ENCODE results near the gene C11orf54.

C11orf54 gene

GRCh38 chr11:93766504-93766903, 25.0 kb downstream of the C11orf54 start:
- no peak for DNase-seq (ENCODE audit: low read depth)
- no peak for TF ChIP-seq POLR2A (IDR thresholded peaks at IDR 0.05; ENCODE audit: extremely low read depth, insufficient read length)
- TF ChIP-seq MYC (IDR thresholded peaks at IDR 0.05; ENCODE audit: low read depth, low read length) = no peak
- TF ChIP-seq, protein P1, sequence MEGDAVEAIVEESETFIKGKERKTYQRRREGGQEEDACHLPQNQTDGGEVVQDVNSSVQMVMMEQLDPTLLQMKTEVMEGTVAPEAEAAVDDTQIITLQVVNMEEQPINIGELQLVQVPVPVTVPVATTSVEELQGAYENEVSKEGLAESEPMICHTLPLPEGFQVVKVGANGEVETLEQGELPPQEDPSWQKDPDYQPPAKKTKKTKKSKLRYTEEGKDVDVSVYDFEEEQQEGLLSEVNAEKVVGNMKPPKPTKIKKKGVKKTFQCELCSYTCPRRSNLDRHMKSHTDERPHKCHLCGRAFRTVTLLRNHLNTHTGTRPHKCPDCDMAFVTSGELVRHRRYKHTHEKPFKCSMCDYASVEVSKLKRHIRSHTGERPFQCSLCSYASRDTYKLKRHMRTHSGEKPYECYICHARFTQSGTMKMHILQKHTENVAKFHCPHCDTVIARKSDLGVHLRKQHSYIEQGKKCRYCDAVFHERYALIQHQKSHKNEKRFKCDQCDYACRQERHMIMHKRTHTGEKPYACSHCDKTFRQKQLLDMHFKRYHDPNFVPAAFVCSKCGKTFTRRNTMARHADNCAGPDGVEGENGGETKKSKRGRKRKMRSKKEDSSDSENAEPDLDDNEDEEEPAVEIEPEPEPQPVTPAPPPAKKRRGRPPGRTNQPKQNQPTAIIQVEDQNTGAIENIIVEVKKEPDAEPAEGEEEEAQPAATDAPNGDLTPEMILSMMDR (IDR thresholded peaks at IDR 0.05; ENCODE audit: low read depth, low read length) = no peak

DNA sequence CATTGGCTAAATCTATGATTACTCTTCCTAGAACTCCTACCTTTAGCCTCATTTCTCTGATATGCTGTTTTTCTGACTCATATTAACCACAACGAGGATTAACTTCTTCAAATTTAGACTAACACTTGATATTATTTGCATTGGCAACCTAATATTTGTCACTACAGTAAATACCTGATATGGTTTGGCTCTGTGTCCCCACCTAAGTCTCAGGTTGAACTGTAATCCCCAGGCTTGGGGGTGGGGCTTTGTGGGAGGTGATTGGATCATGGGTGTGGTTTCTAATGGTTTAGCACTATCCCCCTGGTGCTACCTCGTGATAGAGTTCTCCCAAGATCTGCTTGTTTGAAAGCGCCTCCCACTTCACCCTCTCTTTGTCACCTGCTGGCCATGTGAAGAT, 25.5 kb downstream of the C11orf54 start:
- TF ChIP-seq MAX (IDR thresholded peaks at IDR 0.05; ENCODE audit: low read depth, low read length) (no peak), POLR2A (IDR thresholded peaks at IDR 0.05; ENCODE audit: extremely low read depth, insufficient read length) (no peak), MYC (IDR thresholded peaks at IDR 0.05; ENCODE audit: low read depth, low read length) (no peak)
- TF ChIP-seq, protein P1 (IDR thresholded peaks at IDR 0.05; ENCODE audit: low read depth, low read length) = no peak
- no peak overlapping the region for H3K4me3 ChIP-seq (ENCODE audit: low read depth, low read length)
- no peak for DNase-seq (ENCODE audit: low read depth)

More at GRCh38 chr11:93766504-93766903, 25.0 kb downstream of the C11orf54 start:
- H3K4me3 ChIP-seq (ENCODE audit: low read depth, low read length) = no peak overlapping the region

DNA sequence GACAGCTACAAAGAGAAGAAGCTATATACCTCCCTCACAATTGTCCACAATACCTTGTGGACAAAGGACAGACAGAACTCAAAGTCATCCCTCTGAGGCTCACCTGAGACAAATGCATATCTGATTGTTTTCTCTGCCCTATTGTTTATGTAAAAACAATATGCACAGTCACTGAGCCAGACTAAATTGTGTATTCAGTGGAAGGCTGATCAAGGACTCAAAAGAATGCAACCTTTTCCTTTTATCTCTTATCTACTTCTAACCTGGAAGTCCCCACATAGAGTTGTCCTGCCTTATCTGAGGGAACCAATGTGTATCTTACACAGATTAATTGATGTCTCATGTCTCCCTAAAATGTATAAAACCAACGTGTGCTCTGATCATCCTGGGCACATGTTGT, 28.7 kb downstream of the C11orf54 start:
- TF ChIP-seq, protein P1 (IDR thresholded peaks at IDR 0.05; ENCODE audit: low read depth, low read length) = no peak
- TF ChIP-seq POLR2A (IDR thresholded peaks at IDR 0.05; ENCODE audit: extremely low read depth, insufficient read length) = no peak
- TF ChIP-seq MAX (IDR thresholded peaks at IDR 0.05; ENCODE audit: low read depth, low read length) = no peak
- TF ChIP-seq MYC (IDR thresholded peaks at IDR 0.05; ENCODE audit: low read depth, low read length) = no peak
- no peak for DNase-seq (ENCODE audit: low read depth)
- H3K4me3 ChIP-seq (ENCODE audit: low read depth, low read length) = no peak overlapping the region

GRCh38 chr11:93772123-93772522, 30.7 kb downstream of the C11orf54 start:
- H3K4me3 ChIP-seq (ENCODE audit: low read depth, low read length) = no peak overlapping the region
- TF ChIP-seq POLR2A (IDR thresholded peaks at IDR 0.05; ENCODE audit: extremely low read depth, insufficient read length) = no peak
- no peak for TF ChIP-seq MAX (IDR thresholded peaks at IDR 0.05; ENCODE audit: low read depth, low read length)
- no peak for TF ChIP-seq MYC (IDR thresholded peaks at IDR 0.05; ENCODE audit: low read depth, low read length)
- TF ChIP-seq, protein P1 (IDR thresholded peaks at IDR 0.05; ENCODE audit: low read depth, low read length) = no peak
- no peak for DNase-seq (ENCODE audit: low read depth)

DNA sequence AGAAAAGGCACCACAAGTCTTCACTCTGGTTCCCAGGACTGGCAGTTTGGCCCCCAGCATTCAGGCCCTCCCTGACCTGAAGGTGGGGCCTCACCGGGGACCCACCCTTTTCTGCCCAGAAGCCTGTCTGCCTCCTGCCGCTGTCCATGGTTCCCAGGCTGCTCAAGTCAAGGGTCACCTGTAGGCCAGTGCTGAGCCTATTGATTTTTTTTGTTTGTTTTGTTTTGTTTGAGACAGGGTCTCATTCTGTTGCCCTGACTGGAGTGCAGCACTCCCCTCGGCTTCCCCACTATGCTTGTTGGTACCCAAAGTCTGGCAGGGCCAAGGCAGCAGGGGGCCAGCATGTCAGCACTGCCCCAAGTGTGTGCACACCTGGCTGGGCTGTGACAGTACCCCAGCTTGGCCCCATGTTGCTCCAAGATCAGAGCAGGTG, 31.6 kb downstream of the C11orf54 start:
- DNase-seq (ENCODE audit: low read depth) = no peak
- H3K4me3 ChIP-seq (ENCODE audit: low read depth, low read length) = no peak overlapping the region
- TF ChIP-seq, protein P1 (IDR thresholded peaks at IDR 0.05; ENCODE audit: low read depth, low read length) = no peak
- no peak for TF ChIP-seq MYC (IDR thresholded peaks at IDR 0.05; ENCODE audit: low read depth, low read length)
- no peak for TF ChIP-seq POLR2A (IDR thresholded peaks at IDR 0.05; ENCODE audit: extremely low read depth, insufficient read length)
- TF ChIP-seq MAX (IDR thresholded peaks at IDR 0.05; ENCODE audit: low read depth, low read length) = no peak

Data from NB4 (cell line).